Measurements from ENCODE around the gene ATXN2L. TPM values are rescaled to one million over a fixed set of nuclear protein-coding genes. Genes with fewer than 3 reads are reported as not detected.
A peak's percentile ranks its signal among the peaks of the same experiment; 100 is the strongest.

The ATXN2L gene
- total and polyA plus RNA-seq, 2 of the 4 experiments (the other 2 are of a cell fraction): 12.9 to 58.8 TPM

GRCh38 chr16:28883221-28883996, 60.6 kb downstream of the ATXN2L start:
- Histone ChIP-seq H2BK120ac (ENCODE audit: low read depth, low read length) (no peak overlapping the region), H3K18ac (ENCODE audit: low read depth, low read length) (no peak overlapping the region), H2BK15ac (ENCODE audit: low read depth, low read length) (no peak overlapping the region), H2BK20ac (ENCODE audit: low read depth, low read length) (no peak overlapping the region), H3K9me1 (ENCODE audit: insufficient read depth, low read length) (peaks cover 7% of the 10 kb centered on the region; the same call in 1 of the 2 replicates), H3K4me2 (ENCODE audit: low read depth, low read length) (no peak overlapping the region), H4K5ac (ENCODE audit: low read depth, low read length) (no peak overlapping the region), H2BK5ac (ENCODE audit: low read depth, low read length, poor library complexity, severe bottlenecking) (no peak overlapping the region), H3K27me3 (ENCODE audit: control insufficient read depth, insufficient read depth, low read length) (no peaks in the 10 kb centered on the region), H3K4me3 (ENCODE audit: insufficient read depth, low read depth, low read length) (no peak overlapping the region), H2AK5ac (ENCODE audit: low read depth, low read length) (no peak overlapping the region), H3K4me1 (ENCODE audit: control insufficient read depth, insufficient read depth, low read length) (peaks cover 7% of the 10 kb centered on the region; the same call in 1 of the 2 replicates), H3K4ac (ENCODE audit: low read depth, low read length) (no peak overlapping the region), H3K36me3 (ENCODE audit: control insufficient read depth, insufficient read depth, low read length) (no peaks in the 10 kb centered on the region), H4K8ac (ENCODE audit: low read depth in 2 of 2, low read length in 2 of 2) (no peak overlapping the region), H3K23ac (ENCODE audit: low read depth, low read length) (no peak overlapping the region), H2AFZ (replicated peaks; ENCODE audit: low read length, poor library complexity) (peak overlapping the region; percentile 18), H4K91ac (ENCODE audit: insufficient read depth, low read depth, low read length) (no peak overlapping the region), H3K14ac (replicated peaks; ENCODE audit: low read depth, low read length) (no peak overlapping the region), H4K20me1 (ENCODE audit: insufficient read depth, low read length) (no peaks in the 10 kb centered on the region), H3K79me1 (ENCODE audit: low read depth in 1 of 2, low read length in 2 of 2) (peaks cover 4 to 13% of the 10 kb centered on the region in 2 experiments; a peak in 2 of 4 replicates), H3K56ac (ENCODE audit: extremely low read depth, insufficient read depth, low read length) (no peak overlapping the region), H3K9ac (ENCODE audit: low read depth, low read length) (no peak overlapping the region), H3K9me3 (ENCODE audit: control insufficient read depth, insufficient read depth, low read length) (no peaks in the 10 kb centered on the region), H2AK9ac (replicated peaks; ENCODE audit: low read depth, low read length, poor library complexity) (peak overlapping the region; percentile 42), H3K27ac (ENCODE audit: insufficient read depth, low read length) (no peak overlapping the region)
- ChIA-PET POLR2A (ENCODE audit: unreplicated experiment) (no interaction called here), CTCF (interaction anchor here (0.6 kb wide), 1 partner anchor 44 kb away, joined by 3 read pairs; no protein-coding TSS in a partner anchor)
- dilution Hi-C loops (cut with HindIII; ENCODE audit: low sequenced_read_pairs, unreplicated experiment): no loop called here
- no peak for ATAC-seq (ENCODE audit: low read depth)
- in situ Hi-C loops (cut with MboI; ENCODE audit: low sequenced_read_pairs): no loop called here
- no peak for DNase-seq
- intact Hi-C loops (cut with micrococcal nuclease): loop anchor here (5.0 kb wide), 1 partner anchor 34 kb away; no protein-coding TSS in a partner anchor
- no TSS peak for BruUV-seq (replicated peaks)
- WGBS, 2 experiments (ENCODE audit: extremely low coverage in 2 of 2, insufficient read length in 1 of 2): 62% methylated on average over 12 of the region's 25 CpGs; no CpG with 5 or more reads in 1 of the 2 experiments
- TF ChIP-seq CEBPB (IDR thresholded peaks at IDR 0.05; ENCODE audit: low read depth, low read length) (no peak), SMC3 (IDR thresholded peaks at IDR 0.05; ENCODE audit: low read depth, low read length) (no peak), MXI1 (IDR thresholded peaks at IDR 0.05; ENCODE audit: borderline replicate concordance, low read depth, low read length) (no peak), RCOR1 (IDR thresholded peaks at IDR 0.05; ENCODE audit: insufficient replicate concordance, low read length) (no peak), NFE2L2 (IDR thresholded peaks at IDR 0.05; ENCODE audit: low read depth, low read length) (no peak)

Data from IMR-90 (cell line).